ENCODE data around the gene MLANA.

DNA sequence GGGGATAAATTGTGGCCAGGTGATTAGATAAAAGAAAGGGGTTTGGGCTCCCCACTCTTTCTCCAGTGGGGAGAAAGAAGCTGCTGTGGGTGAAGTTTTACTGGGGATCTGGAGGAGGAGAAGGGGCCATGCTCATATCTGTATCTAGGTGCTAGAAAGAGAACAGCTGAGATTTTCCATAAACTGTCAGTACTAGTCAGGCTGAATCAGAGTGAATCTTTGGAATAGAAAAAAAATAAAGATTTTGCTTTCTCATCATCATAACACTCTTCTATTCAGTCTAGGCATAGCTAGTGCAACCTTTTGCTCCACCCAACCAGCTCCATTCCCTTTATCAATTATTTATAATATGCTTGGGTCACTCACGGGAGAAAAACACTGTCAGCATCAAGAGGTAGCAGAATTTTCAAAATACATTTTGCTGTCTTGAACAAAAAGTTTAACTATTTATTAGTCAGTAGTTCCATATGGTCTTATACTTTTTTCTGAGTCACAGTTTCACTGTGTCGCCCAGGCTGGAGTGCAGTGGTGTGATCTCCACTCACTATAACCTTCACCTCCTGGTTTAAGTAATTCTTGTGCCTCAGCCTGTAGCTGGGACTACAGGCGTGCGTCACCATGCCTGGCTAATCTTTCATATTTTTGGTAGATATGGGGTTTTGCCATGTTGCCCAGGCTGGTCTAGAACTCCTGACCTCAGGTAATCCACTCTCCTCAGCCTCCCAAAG lies 36.5 kb upstream of the MLANA start:
- no peak for TF ChIP-seq CTCF (IDR thresholded peaks at IDR 0.05; ENCODE audit: low read depth, low read length, missing input control)
- TF ChIP-seq, protein P1, sequence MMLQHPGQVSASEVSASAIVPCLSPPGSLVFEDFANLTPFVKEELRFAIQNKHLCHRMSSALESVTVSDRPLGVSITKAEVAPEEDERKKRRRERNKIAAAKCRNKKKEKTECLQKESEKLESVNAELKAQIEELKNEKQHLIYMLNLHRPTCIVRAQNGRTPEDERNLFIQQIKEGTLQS (IDR thresholded peaks at IDR 0.05) = no peak

Measured in liver (tissue), 3 donors.